Measurements from ENCODE around the gene LPIN2.
A peak's percentile ranks its signal among the peaks of the same experiment; 100 is the strongest.

The LPIN2 gene

GRCh38 chr18:3002732-3003131 is 10.2 kb downstream of the LPIN2 start:
- DNase-seq: no peak

GRCh38 chr18:2998644-2999043 is 14.3 kb downstream of the LPIN2 start:
- no peak for DNase-seq

GRCh38 chr18:2997846-2998564 is 14.9 kb downstream of the LPIN2 start:
- no peak for DNase-seq

- DNase-seq: no peak
Observed at GRCh38 chr18:2997429-2997828, 15.5 kb downstream of the LPIN2 start.

GRCh38 chr18:2994603-2995432 is 18.1 kb downstream of the LPIN2 start:
- DNase-seq: peak; percentile 84

- no peak for DNase-seq
Observed at GRCh38 chr18:2994020-2994589, 18.8 kb downstream of the LPIN2 start.

- no peak for DNase-seq
Observed at GRCh38 chr18:2992995-2993877, 19.7 kb downstream of the LPIN2 start.

GRCh38 chr18:2990956-2991640 is 21.8 kb downstream of the LPIN2 start:
- no peak for DNase-seq

- DNase-seq: no peak
Observed at GRCh38 chr18:2987876-2988790, 24.8 kb downstream of the LPIN2 start.

- no peak for DNase-seq
Observed at GRCh38 chr18:2986150-2986865, 26.6 kb downstream of the LPIN2 start.

GRCh38 chr18:2985628-2986027 is 27.3 kb downstream of the LPIN2 start:
- DNase-seq: no peak

- no peak for DNase-seq
Observed at GRCh38 chr18:2984703-2985261, 28.2 kb downstream of the LPIN2 start.

GRCh38 chr18:2984091-2984490 is 28.9 kb downstream of the LPIN2 start:
- DNase-seq: no peak

GRCh38 chr18:2983296-2983695 is 29.6 kb downstream of the LPIN2 start:
- DNase-seq: no peak

- DNase-seq: no peak
Observed at GRCh38 chr18:2982452-2983269, 30.3 kb downstream of the LPIN2 start.

GRCh38 chr18:2982022-2982421 is 30.9 kb downstream of the LPIN2 start:
- DNase-seq: no peak

- no peak for DNase-seq
Observed at GRCh38 chr18:2981212-2981728, 31.7 kb downstream of the LPIN2 start.

- DNase-seq: no peak
Observed at GRCh38 chr18:2979871-2980790, 32.8 kb downstream of the LPIN2 start.

All from activated CD8-positive, alpha-beta memory T cell treated with anti-CD3 and anti-CD28 coated beads, Interleukin-2, amount 50 U/mL, for 48 hours (primary cell).